ENCODE results near the gene DNASE1L3.

- no peak for TF ChIP-seq CTCF (IDR thresholded peaks at IDR 0.05)
- no peak for TF ChIP-seq POLR2A (IDR thresholded peaks at IDR 0.05)
Observed at GRCh38 chr3:58179235-58180098, 31.3 kb downstream of the DNASE1L3 start.

All from heart left ventricle (tissue), 13 donors.